ENCODE results near the gene GPHN. TPM values are rescaled to one million over a fixed set of nuclear protein-coding genes. Genes with fewer than 3 reads are reported as not detected.
A peak's percentile ranks its signal among the peaks of the same experiment; 100 is the strongest.

Gene GPHN
- 24.4 TPM for total RNA-seq

- ATAC-seq (peak; percentile 99), DNase-seq (ENCODE audit: low spot score) (peak; percentile 96)
- intact Hi-C loops (cut with DNase I): no loop called here
Measured at GRCh38 chr14:66507722-66508546, at the start of gene GPHN. Gene GPHN, plus strand, starts transcription at chr14:66508147.

DNA sequence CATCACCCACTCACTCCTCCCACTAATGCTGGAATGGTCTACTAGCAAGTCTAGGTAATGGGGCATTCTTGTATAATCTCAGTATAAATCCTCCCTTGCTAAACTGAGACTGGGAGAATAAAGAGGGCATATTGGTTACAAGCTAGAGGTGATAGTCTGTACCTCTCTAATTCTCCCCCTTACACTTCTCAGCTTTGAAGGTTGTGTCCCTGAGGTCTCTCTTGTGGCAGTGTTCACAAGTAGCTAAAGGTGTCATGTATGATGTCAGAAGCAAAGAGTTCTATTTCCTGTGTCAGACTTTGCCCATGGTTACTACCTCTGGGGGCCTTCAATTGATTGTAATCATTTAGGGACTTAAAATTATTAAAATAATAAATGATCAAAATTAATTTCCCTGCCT lies 48.3 kb upstream of the GPHN start:
- intact Hi-C loops (cut with DNase I): no loop called here
- ATAC-seq (no peak), DNase-seq (ENCODE audit: low spot score) (no peak)

DNA sequence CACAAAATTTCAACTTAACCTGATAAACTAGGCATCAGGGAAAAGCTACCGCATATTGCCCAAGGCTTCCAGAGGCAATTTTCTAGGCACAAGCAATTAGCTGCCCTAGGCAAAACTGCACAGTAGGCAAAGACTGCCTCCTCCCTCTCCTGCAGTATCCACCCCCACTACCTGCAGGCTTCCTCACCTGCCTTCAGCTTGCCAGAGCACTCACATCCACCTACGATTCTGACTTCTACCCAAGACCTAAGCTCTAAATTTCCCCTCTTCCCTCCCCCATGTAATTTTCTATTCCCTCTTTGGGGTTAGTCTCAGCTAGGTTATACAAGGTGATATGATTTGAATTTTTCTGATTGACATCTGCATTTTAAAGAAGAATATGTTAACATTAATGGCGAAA lies 43.7 kb upstream of the GPHN start:
- intact Hi-C loops (cut with DNase I): no loop called here
- DNase-seq (ENCODE audit: low spot score): no peak

GRCh38 chr14:66468778-66469367 lies 39.1 kb upstream of the GPHN start:
- no peak for ATAC-seq

More for the DNA sequence above, 43.7 kb upstream of the GPHN start:
- ATAC-seq: no peak

DNA sequence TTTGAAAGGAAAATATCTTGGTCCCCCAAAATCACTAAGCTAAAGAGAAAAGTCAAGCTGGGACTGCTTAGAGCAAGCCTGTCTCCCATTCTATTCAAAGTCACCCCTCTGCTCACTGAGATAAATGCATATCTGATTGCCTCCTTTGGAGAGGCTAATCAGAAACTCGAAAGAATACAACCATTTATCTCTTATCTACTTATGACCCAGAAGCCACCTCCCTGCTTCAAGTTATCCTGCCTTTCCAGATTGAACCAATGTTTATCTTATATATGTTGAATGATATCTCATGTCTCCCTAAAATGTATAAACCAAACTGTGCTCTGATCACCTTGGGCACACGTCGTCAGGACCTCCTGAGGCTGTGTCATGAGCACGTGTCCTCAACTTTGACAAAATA lies 36.4 kb upstream of the GPHN start:
- DNase-seq (ENCODE audit: low spot score): no peak
- no peak for ATAC-seq

More at GRCh38 chr14:66468778-66469367, 39.1 kb upstream of the GPHN start:
- DNase-seq (ENCODE audit: low spot score): no peak
- intact Hi-C loops (cut with DNase I): no loop called here

GRCh38 chr14:66472251-66472650 lies 35.7 kb upstream of the GPHN start:
- ATAC-seq (no peak), DNase-seq (ENCODE audit: low spot score) (no peak)
- intact Hi-C loops (cut with DNase I): no loop called here

More for the DNA sequence above, 36.4 kb upstream of the GPHN start:
- intact Hi-C loops (cut with DNase I): no loop called here

DNA sequence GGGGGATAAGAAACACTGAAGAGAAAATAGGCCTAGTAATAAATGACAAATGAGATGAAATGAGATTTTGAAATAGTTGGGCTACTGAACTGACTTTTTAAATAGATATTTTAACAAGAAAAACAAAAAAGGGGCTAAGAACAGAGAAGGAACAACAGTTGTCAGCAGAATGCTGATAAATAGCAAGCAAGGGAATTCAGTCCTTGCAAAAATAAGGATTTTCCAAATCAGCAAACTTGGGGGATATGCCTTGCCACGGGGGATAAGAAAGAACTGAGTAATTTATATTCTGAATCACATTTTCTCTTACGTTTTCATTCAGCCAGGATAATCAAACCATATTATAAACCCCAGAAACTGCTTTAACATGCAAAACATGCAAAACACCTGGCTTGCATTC lies 34.7 kb upstream of the GPHN start:
- intact Hi-C loops (cut with DNase I): no loop called here
- ATAC-seq (peak; percentile 65), DNase-seq (ENCODE audit: low spot score) (no peak)

DNA sequence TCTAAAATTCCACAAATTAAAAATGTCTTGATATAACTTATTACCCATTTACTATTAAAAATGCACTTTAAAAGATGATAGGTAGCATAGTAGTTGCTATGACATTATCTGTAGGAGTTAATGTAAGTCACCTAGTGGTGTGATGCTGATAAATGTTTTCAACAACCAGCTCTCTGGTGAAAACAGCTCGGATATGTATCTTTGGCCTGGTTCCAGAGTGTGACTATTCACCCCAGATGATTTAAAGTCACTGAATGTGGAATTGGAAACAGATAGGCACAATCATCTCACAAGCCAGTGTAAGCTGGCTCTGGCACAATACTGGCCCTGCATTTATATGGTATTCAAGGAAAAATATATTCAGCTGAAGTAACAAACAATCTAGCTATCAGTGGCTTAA lies 31.0 kb upstream of the GPHN start:
- ATAC-seq (no peak), DNase-seq (ENCODE audit: low spot score) (no peak)
- intact Hi-C loops (cut with DNase I): no loop called here

GRCh38 chr14:66477567-66477966 lies 30.4 kb upstream of the GPHN start:
- ATAC-seq (no peak), DNase-seq (ENCODE audit: low spot score) (no peak)
- intact Hi-C loops (cut with DNase I): no loop called here

GRCh38 chr14:66482873-66483272 lies 25.1 kb upstream of the GPHN start:
- intact Hi-C loops (cut with DNase I): no loop called here
- no peak for DNase-seq (ENCODE audit: low spot score)
- ATAC-seq: peak; percentile 20

DNA sequence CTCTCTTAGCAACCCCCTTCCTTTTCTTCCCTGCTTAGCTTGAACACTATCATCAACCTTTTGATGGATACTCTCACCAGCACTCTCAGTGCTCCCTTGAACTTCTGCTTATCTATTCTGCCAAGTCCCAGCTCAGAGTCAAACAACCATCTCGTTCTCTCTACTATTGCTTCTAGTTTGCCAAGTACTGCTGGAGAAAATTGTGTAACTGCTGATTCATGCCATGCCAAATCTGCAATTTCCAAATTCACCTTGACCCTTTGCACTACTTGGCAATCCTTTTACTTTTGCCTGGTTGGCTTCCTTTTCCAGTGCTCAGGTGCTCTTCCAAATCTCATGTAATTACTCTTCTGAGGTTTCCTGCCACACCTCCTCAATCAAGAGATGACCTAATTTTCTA lies 24.6 kb upstream of the GPHN start:
- ATAC-seq: peak; percentile 94
- no peak for DNase-seq (ENCODE audit: low spot score)
- intact Hi-C loops (cut with DNase I): no loop called here

- DNase-seq (ENCODE audit: low spot score) (no peak), ATAC-seq (no peak)
- intact Hi-C loops (cut with DNase I): no loop called here
Measured at GRCh38 chr14:66485029-66485428, 22.9 kb upstream of the GPHN start.

GRCh38 chr14:66485910-66486421 lies 22.0 kb upstream of the GPHN start, which contains the start of gene CCDC196:
Gene CCDC196, plus strand, starts transcription at chr14:66486371. Its CDS starts 132 bp downstream, at chr14:66486503.
- DNase-seq (ENCODE audit: low spot score): no peak
- no peak for ATAC-seq
- intact Hi-C loops (cut with DNase I): no loop called here

GRCh38 chr14:66487164-66487563 lies 20.8 kb upstream of the GPHN start:
- ATAC-seq (no peak), DNase-seq (ENCODE audit: low spot score) (no peak)
- intact Hi-C loops (cut with DNase I): no loop called here

DNA sequence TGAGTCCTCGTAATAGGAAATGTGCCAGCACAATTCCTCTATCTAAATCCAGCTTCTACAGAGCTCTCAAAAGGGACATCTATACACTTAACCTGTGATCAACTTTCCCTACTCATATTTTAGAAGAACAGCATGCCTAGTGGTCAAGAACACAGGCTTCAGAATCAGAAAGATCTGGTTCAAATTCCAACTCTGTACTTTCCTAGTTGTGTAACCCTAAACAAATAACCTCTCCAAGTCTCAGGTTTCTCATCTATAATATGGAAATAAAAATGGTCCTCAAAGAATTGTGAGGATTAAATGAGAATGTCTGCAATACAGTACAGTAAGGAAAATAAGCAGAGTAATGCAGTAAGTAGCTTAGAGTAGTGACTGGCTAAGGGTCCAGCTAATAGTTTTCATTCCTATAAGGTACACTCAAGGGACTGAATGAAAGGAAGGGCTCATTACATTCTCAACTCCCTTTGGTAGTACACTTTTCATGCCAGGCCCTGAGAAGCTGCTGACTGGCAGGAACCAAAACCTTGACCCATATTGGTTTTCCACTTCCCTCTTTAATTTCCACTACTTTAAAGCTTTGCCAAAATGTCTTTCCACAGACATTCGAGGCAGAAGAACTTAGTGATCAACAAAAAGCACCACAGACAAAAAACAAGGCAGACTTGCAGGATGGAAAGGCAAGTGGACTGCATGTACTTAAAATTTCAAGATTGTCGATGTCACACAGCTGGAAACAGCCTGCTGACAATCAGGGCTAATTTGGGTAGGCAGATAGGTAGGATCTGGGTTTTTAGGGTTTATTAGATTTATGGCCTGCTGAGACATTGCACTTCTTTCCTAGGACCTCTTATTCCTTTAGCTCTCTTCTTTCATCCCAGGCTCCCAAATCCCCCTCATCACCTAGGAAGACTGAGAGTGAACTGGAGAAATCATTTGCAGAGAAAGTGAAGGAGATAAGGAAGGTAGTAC lies 17.5 kb upstream of the GPHN start:
- intact Hi-C loops (cut with DNase I): no loop called here
- no peak for ATAC-seq
- no peak for DNase-seq (ENCODE audit: low spot score)

- ATAC-seq (no peak), DNase-seq (ENCODE audit: low spot score) (no peak)
- intact Hi-C loops (cut with DNase I): no loop called here
Measured at GRCh38 chr14:66493750-66494149, 14.2 kb upstream of the GPHN start.

- intact Hi-C loops (cut with DNase I): no loop called here
- DNase-seq (ENCODE audit: low spot score) (no peak), ATAC-seq (peak; percentile 87)
Measured at GRCh38 chr14:66495218-66496098, 12.5 kb upstream of the GPHN start.

GRCh38 chr14:66496188-66496807 lies 11.6 kb upstream of the GPHN start:
- no peak for ATAC-seq
- DNase-seq (ENCODE audit: low spot score): no peak

More at GRCh38 chr14:66496188-66496807, 11.6 kb upstream of the GPHN start:
- intact Hi-C loops (cut with DNase I): no loop called here

Measured in sciatic nerve (tissue), 2 donors.